Measurements from ENCODE around the gene ITSN2. TPM values are rescaled to one million over a fixed set of nuclear protein-coding genes. Genes with fewer than 3 reads are reported as not detected.

The ITSN2 gene
- total RNA-seq, 2 donors from 2014 or later: 42.8 to 45.7 TPM

- no peak for TF ChIP-seq POLR2A (IDR thresholded peaks at IDR 0.05)
- no peak for TF ChIP-seq POLR2AphosphoS5 (IDR thresholded peaks at IDR 0.05)
- TF ChIP-seq CTCF (IDR thresholded peaks at IDR 0.05): no peak
- Histone ChIP-seq H3K36me3 (peaks cover 5 to 8% of the 10 kb centered on the region in 2 donors), H3K4me1 (replicated peaks) (no peaks in the 10 kb centered on the region), H3K27ac (no peak overlapping the region), H3K4me3 (no peak overlapping the region), H3K9me3 (no peaks in the 10 kb centered on the region), H3K27me3 (replicated peaks; ENCODE audit: insufficient read depth) (no peaks in the 10 kb centered on the region)
- DNase-seq (ENCODE audit: low spot score): no peak
- intact Hi-C loops (cut with DNase I): no loop called here
- WGBS: 95% methylated on average over 21 of the region's 21 CpGs
Observed at GRCh38 chr2:24210723-24211122, 149.6 kb downstream of the ITSN2 start.

DNA sequence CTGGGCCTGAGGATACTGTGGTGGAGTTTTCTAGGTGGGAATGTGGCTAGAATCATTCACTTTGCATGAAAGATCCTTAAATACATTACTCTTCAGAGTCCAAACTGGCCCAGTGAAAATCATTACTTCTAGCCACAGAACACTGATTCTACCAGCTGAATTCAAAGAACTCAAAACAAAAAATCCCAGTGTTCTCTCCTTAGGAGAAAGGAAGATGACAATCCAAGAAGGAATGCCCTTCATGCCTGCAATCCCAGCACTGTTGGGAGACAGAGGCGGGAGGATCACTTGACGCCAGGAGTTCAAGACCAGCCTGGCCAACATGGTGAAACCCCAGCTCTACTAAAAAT is 150.3 kb downstream of the ITSN2 start:
- intact Hi-C loops (cut with DNase I): no loop called here
- no peaks in the 10 kb centered on the region for H3K27me3 ChIP-seq (replicated peaks; ENCODE audit: insufficient read depth)
- peaks cover 5 to 8% of the 10 kb centered on the region in 2 donors for H3K36me3 ChIP-seq
- no peaks in the 10 kb centered on the region for H3K9me3 ChIP-seq
- H3K4me1 ChIP-seq (replicated peaks): no peaks in the 10 kb centered on the region
- no peak for DNase-seq (ENCODE audit: low spot score)
- 88% methylated on average over 2 of the region's 2 CpGs for WGBS
- H3K27ac ChIP-seq: no peak overlapping the region
- no peak overlapping the region for H3K4me3 ChIP-seq
- TF ChIP-seq POLR2AphosphoS5 (IDR thresholded peaks at IDR 0.05): no peak

DNA sequence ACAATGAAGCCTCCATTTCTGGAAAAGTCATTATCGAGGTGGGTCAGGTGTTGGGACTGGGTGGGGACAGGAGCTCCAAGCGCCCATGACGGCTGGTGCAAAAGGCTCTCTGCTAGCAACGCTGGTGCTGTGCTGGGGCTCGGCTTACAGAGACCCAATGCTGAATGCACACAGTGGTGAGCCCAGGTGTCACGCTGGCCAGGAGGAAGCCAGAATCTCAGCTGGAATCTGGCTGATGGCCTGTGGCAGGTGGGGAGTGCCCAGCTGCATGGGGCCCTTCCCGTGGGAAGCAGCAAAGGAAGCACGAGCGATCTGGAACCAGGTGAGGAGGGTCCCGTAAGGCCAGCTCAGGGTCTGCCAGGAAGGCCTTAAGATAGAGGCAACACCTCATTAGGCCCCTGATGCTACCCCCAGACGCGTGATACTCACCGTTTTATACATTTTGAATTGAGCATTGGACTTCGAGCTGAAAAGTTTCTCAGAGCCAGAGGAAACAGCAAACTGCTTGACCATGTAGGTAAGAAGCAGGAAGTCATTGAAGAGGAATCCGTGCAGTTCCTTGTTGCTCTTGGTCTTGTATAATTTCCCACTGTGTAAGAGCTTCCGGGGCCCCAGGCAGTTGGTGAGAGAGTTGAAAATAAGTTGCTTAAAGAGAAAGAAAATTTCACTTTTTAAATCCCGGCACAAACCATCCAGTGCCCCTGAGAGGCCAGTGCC is 150.8 kb downstream of the ITSN2 start:
- intact Hi-C loops (cut with DNase I): no loop called here
- no peak for TF ChIP-seq CTCF (IDR thresholded peaks at IDR 0.05)
- no peak for TF ChIP-seq POLR2A (IDR thresholded peaks at IDR 0.05)
- no peak for TF ChIP-seq POLR2AphosphoS5 (IDR thresholded peaks at IDR 0.05)
- no peak overlapping the region for H3K27ac ChIP-seq
- H3K27me3 ChIP-seq (replicated peaks; ENCODE audit: insufficient read depth): no peaks in the 10 kb centered on the region
- no peak overlapping the region for H3K4me3 ChIP-seq
- H3K9me3 ChIP-seq: no peaks in the 10 kb centered on the region
- H3K36me3 ChIP-seq: peaks cover 5 to 8% of the 10 kb centered on the region in 2 donors
- DNase-seq (ENCODE audit: low spot score): no peak
- H3K4me1 ChIP-seq (replicated peaks): no peaks in the 10 kb centered on the region
- WGBS: 91% methylated on average over 17 of the region's 17 CpGs

- Histone ChIP-seq H3K27me3 (replicated peaks; ENCODE audit: insufficient read depth) (no peaks in the 10 kb centered on the region), H3K4me3 (no peak overlapping the region), H3K4me1 (replicated peaks) (no peaks in the 10 kb centered on the region), H3K27ac (no peak overlapping the region), H3K9me3 (no peaks in the 10 kb centered on the region), H3K36me3 (peaks cover 5 to 8% of the 10 kb centered on the region in 2 donors)
- no peak for DNase-seq (ENCODE audit: low spot score)
- intact Hi-C loops (cut with DNase I): no loop called here
- TF ChIP-seq POLR2AphosphoS5 (IDR thresholded peaks at IDR 0.05) (no peak), CTCF (IDR thresholded peaks at IDR 0.05) (no peak), POLR2A (IDR thresholded peaks at IDR 0.05) (no peak)
- WGBS: 92% methylated on average over 16 of the region's 16 CpGs
Observed at GRCh38 chr2:24208490-24208889, 151.8 kb downstream of the ITSN2 start.

DNA sequence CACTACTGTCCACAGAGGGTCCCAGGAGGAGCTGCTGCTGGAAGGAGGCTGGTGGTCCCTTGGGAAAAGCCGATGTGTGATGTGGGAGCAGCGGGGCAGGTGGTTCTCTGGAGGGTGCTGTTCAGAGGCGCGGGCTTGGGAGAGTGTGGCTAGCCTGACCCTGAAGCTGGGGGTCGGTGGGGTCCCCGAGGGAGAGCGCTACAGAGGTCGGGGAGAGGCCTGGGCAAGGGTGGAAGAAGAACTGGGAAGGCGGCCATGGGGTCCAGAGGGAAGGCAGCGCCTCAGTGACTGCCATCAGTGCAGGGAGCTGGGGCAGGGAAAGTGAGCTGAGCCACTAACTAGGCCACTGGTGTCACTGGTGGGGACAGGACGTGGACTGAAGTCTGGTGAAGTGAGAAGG is 153.0 kb downstream of the ITSN2 start:
- Histone ChIP-seq H3K27ac (no peak overlapping the region), H3K36me3 (peaks cover 5 to 8% of the 10 kb centered on the region in 2 donors), H3K27me3 (replicated peaks; ENCODE audit: insufficient read depth) (no peaks in the 10 kb centered on the region), H3K9me3 (no peaks in the 10 kb centered on the region), H3K4me3 (no peak overlapping the region), H3K4me1 (replicated peaks) (no peaks in the 10 kb centered on the region)
- no peak for TF ChIP-seq CTCF (IDR thresholded peaks at IDR 0.05)
- WGBS: 87% methylated on average over 11 of the region's 11 CpGs
- no peak for DNase-seq (ENCODE audit: low spot score)
- intact Hi-C loops (cut with DNase I): no loop called here
